LHCN-M2 (cell line): ENCODE results near the gene PIK3CA. TPM values are rescaled to one million over a fixed set of nuclear protein-coding genes. Genes with fewer than 3 reads are reported as not detected.
A peak's percentile ranks its signal among the peaks of the same experiment; 100 is the strongest.
"Not testable (repeated sequence)": the region's sequence is repeated elsewhere in the genome, so short reads cannot be mapped to it uniquely, and the experiment has no call there.

Experiments used
- DNase-seq: peaks from one replicate; pipeline ENCODE4 v3.0.0-alpha.2; 2012; ENCODE audit warnings: low read depth
- total RNA-seq: library from RNA; depleted of rRNA; stranded (reverse); fragments of >200 nt; gene quantifications from 2 replicates; pipeline ENCODE4 v1.2.3, GENCODE V29; 2014

PIK3CA gene
- total RNA-seq, 1 experiment from 2014 or later = 22.8 TPM

- peak; percentile 93 for DNase-seq
These were observed 47.9 kb downstream of the PIK3CA start for GRCh38 chr3:179196098-179196497.

- no peak for DNase-seq
These were observed 48.5 kb downstream of the PIK3CA start for GRCh38 chr3:179196700-179197099.

- no peak for DNase-seq
These were observed 52.6 kb downstream of the PIK3CA start for GRCh38 chr3:179200790-179201189.

GRCh38 chr3:179215550-179215949 lies 67.4 kb downstream of the PIK3CA start:
- peak; percentile 12 for DNase-seq

- DNase-seq = not testable (repeated sequence)
These were observed 70.1 kb downstream of the PIK3CA start for GRCh38 chr3:179218213-179218612.

GRCh38 chr3:179223548-179223947 lies 75.4 kb downstream of the PIK3CA start:
- DNase-seq = no peak

GRCh38 chr3:179224584-179224983 lies 76.4 kb downstream of the PIK3CA start:
- DNase-seq = no peak

GRCh38 chr3:179227349-179227748 lies 79.2 kb downstream of the PIK3CA start:
- peak; percentile 34 for DNase-seq

- DNase-seq = no peak
These were observed 81.0 kb downstream of the PIK3CA start for GRCh38 chr3:179229177-179229576.

- no peak for DNase-seq
These were observed 84.9 kb downstream of the PIK3CA start for GRCh38 chr3:179233043-179233442.

- no peak for DNase-seq
These were observed 86.0 kb downstream of the PIK3CA start for GRCh38 chr3:179234199-179234598.

GRCh38 chr3:179236669-179237301 lies 88.6 kb downstream of the PIK3CA start:
- no peak for DNase-seq

GRCh38 chr3:179240299-179240698 lies 92.1 kb downstream of the PIK3CA start:
- not testable (repeated sequence) for DNase-seq

GRCh38 chr3:179242859-179243258 lies 94.7 kb downstream of the PIK3CA start:
- not testable (repeated sequence) for DNase-seq

- DNase-seq = no peak
These were observed 96.7 kb downstream of the PIK3CA start for GRCh38 chr3:179244878-179245277.

GRCh38 chr3:179247289-179248015 lies 99.3 kb downstream of the PIK3CA start:
- peak; percentile 4 for DNase-seq

GRCh38 chr3:179250803-179251476 lies 102.8 kb downstream of the PIK3CA start, which contains the start of gene KCNMB3:
Gene KCNMB3, minus strand, starts transcription at chr3:179251114. Its CDS starts 124 bp downstream, at chr3:179250990.
- no peak for DNase-seq

- DNase-seq = no peak
These were observed 108.7 kb downstream of the PIK3CA start for GRCh38 chr3:179256813-179257212.

- not testable (repeated sequence) for DNase-seq
These were observed 109.6 kb downstream of the PIK3CA start for GRCh38 chr3:179257742-179258141.

GRCh38 chr3:179258820-179259219 lies 110.7 kb downstream of the PIK3CA start:
- DNase-seq = no peak

- DNase-seq = not testable (repeated sequence)
These were observed 112.0 kb downstream of the PIK3CA start for GRCh38 chr3:179259959-179260756.
